A673 (cell line): ENCODE measurements around the gene TACC2. TPM values are rescaled to one million over a fixed set of nuclear protein-coding genes. Genes with fewer than 3 reads are reported as not detected.

Source experiments
- BruUV-seq: library from RNA; stranded (reverse); fragments of 400-500 nt; replicated peaks from 2 replicates; lab custom pipeline; 2021; lab: Mats Ljungman, UMichigan
- CTCF ChIA-PET: fragments of 300-600 bp; sonication (Branson Sonifier 250); formaldehyde crosslinking; loops from one replicate; lab custom pipeline; 2022; ENCODE audit warnings: antibody characterized with exemption; lab: Charles Lee
- POLR2A ChIA-PET: fragments of 300-600 bp; sonication (Branson Sonifier 250); formaldehyde crosslinking; loops from one replicate; lab custom pipeline; 2022; ENCODE audit warnings: antibody characterized with exemption; ENCODE audit not compliant: low non-redundant PET; lab: Charles Lee
- DNase-seq: peaks from one replicate; pipeline ENCODE4 v3.0.0-alpha.2; 2015; ENCODE audit warnings: low spot score
- H3K27ac ChIP-seq: fragments of 200-600 bp; sonication (generic); 2 replicates; pipeline ENCODE4 v1.5.1; 2016; ENCODE audit warnings: mixed run types, low read depth, mild to moderate bottlenecking, mixed read lengths, antibody characterized with exemption, low read length; ENCODE audit not compliant: poor library complexity, severe bottlenecking
- H3K27me3 ChIP-seq: fragments of 200-600 bp; sonication (generic); replicated peaks from 2 replicates; pipeline ENCODE4 v1.6.1; 2017; ENCODE audit warnings: mixed run types, low read depth, mild to moderate bottlenecking, mixed read lengths, antibody characterized with exemption, low read length; ENCODE audit not compliant: insufficient read depth, poor library complexity
- H3K36me3 ChIP-seq: fragments of 200-600 bp; sonication (generic); 2 replicates; pipeline ENCODE4 v1.6.1; 2016; ENCODE audit warnings: mixed run types, mild to moderate bottlenecking, mixed read lengths, antibody characterized with exemption, low read length; ENCODE audit not compliant: insufficient read depth, poor library complexity, severe bottlenecking
- H3K4me1 ChIP-seq: fragments of 200-600 bp; sonication (generic); 2 replicates; pipeline ENCODE4 v1.6.1; 2017; ENCODE audit warnings: mixed run types, mild to moderate bottlenecking, mixed read lengths, antibody characterized with exemption, low read length; ENCODE audit not compliant: insufficient read depth, poor library complexity, severe bottlenecking
- H3K4me3 ChIP-seq: fragments of 200-600 bp; sonication (generic); 2 replicates; pipeline ENCODE4 v1.5.1; 2016; ENCODE audit warnings: low read depth, mixed run types, mild to moderate bottlenecking, mixed read lengths, low read length; ENCODE audit not compliant: poor library complexity, severe bottlenecking
- H3K9me3 ChIP-seq: fragments of 200-600 bp; sonication (generic); 2 replicates; pipeline ENCODE4 v1.6.1; 2016; ENCODE audit warnings: mixed run types, low read depth, mild to moderate bottlenecking, mixed read lengths, antibody characterized with exemption, low read length; ENCODE audit not compliant: poor library complexity, severe bottlenecking
- CTCF ChIP-seq: fragments of 300-800, 200-600 bp; sonication (generic); conservative IDR thresholded peaks from 2 replicates; pipeline ENCODE4 v1.5.1; 2017; ENCODE audit warnings: low read depth, mild to moderate bottlenecking, antibody characterized with exemption, low read length, moderate library complexity, mixed read lengths
- EZH2 ChIP-seq: fragments of 200-600 bp; sonication (generic); IDR thresholded peaks from 2 replicates; pipeline ENCODE4 v1.6.1; 2017; ENCODE audit warnings: borderline replicate concordance, low read depth, mild to moderate bottlenecking, mixed read lengths, antibody characterized with exemption, low read length; ENCODE audit not compliant: poor library complexity, severe bottlenecking
- intact Hi-C: fragments of 100-400 bp; cut with micrococcal nuclease; formaldehyde crosslinking; loops from one replicate; pipeline ENCODE4 v1.10.0; 2022; ENCODE audit not compliant: unreplicated experiment
- total RNA-seq: library from RNA; stranded (reverse); gene quantifications from 2 replicates; pipeline ENCODE4 v1.2.3, GENCODE V29; 2021

Gene TACC2
- total RNA-seq, 1 experiment from 2014 or later = 0.62 TPM

DNA sequence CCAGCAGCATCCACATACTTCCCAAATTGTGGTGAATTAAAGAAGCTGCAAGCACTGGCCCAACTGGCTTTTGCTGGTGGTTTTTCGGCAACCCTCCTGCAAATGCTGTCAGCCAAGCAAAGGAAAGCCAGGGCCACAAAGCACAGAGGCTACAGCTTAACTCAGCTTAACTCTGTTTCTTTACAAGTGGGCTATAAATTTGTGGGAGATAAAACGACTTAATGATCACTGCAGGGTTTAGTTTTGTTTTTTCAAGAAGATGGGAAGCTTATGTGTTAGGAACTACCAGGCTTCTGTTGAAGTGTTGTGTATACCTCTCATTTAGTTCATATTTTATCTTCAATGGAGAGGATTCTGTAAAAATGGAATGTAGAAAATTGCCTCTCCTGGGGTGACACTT lies 110.6 kb downstream of the TACC2 start:
- ChIA-PET POLR2A (interaction anchor here (0.6 kb wide), 1 partner anchor 116 kb away, joined by 3 read pairs; no protein-coding TSS in a partner anchor), CTCF (no interaction called here)
- intact Hi-C loops = no loop called here
- no peaks in the 10 kb centered on the region for H3K36me3 ChIP-seq
- no peaks in the 10 kb centered on the region for H3K9me3 ChIP-seq
- H3K27ac ChIP-seq = no peak overlapping the region
- peaks cover 29% of the 10 kb centered on the region for H3K27me3 ChIP-seq
- H3K4me1 ChIP-seq = no peaks in the 10 kb centered on the region
- H3K4me3 ChIP-seq = no peak overlapping the region
- no TSS peak for BruUV-seq
- TF ChIP-seq EZH2 (no peak), CTCF (no peak)
- DNase-seq = no peak

- H3K36me3 ChIP-seq = no peaks in the 10 kb centered on the region
- DNase-seq = no peak
- no peak overlapping the region for H3K4me3 ChIP-seq
- intact Hi-C loops = no loop called here
- BruUV-seq = no TSS peak
- ChIA-PET CTCF (no interaction called here), POLR2A (no interaction called here)
- TF ChIP-seq CTCF = no peak
- TF ChIP-seq EZH2 = no peak
- H3K4me1 ChIP-seq = no peaks in the 10 kb centered on the region
- no peak overlapping the region for H3K27ac ChIP-seq
- peaks cover 18% of the 10 kb centered on the region for H3K27me3 ChIP-seq
- H3K9me3 ChIP-seq = no peaks in the 10 kb centered on the region
Measured at GRCh38 chr10:122102146-122102868, 113.3 kb downstream of the TACC2 start.

GRCh38 chr10:122102869-122103525 lies 114.0 kb downstream of the TACC2 start:
- no peak for TF ChIP-seq EZH2
- no peak for TF ChIP-seq CTCF
- ChIA-PET CTCF (no interaction called here), POLR2A (no interaction called here)
- intact Hi-C loops = no loop called here
- no peaks in the 10 kb centered on the region for H3K9me3 ChIP-seq
- no peaks in the 10 kb centered on the region for H3K4me1 ChIP-seq
- no peak overlapping the region for H3K27ac ChIP-seq
- no peaks in the 10 kb centered on the region for H3K36me3 ChIP-seq
- BruUV-seq = no TSS peak
- no peak overlapping the region for H3K4me3 ChIP-seq
- no peak for DNase-seq
- peaks cover 14% of the 10 kb centered on the region for H3K27me3 ChIP-seq
